Measurements from ENCODE around the gene FKBP5. TPM values are rescaled to one million over a fixed set of nuclear protein-coding genes. Genes with fewer than 3 reads are reported as not detected.

Gene FKBP5
- total and polyA plus RNA-seq, 9 of the 15 experiments (the other 6 are each of a cell fraction or from before 2014, with no cell fraction given): 32.7 to 151 (median 75.0) TPM

GRCh38 chr6:35713006-35713767 lies 24.5 kb upstream of the FKBP5 start (continued):
- TF ChIP-seq CHD7 (IDR thresholded peaks at IDR 0.05; ENCODE audit: low read depth, low read length): no peak
